ENCODE results near the gene IQSEC1.

Gene IQSEC1

DNA sequence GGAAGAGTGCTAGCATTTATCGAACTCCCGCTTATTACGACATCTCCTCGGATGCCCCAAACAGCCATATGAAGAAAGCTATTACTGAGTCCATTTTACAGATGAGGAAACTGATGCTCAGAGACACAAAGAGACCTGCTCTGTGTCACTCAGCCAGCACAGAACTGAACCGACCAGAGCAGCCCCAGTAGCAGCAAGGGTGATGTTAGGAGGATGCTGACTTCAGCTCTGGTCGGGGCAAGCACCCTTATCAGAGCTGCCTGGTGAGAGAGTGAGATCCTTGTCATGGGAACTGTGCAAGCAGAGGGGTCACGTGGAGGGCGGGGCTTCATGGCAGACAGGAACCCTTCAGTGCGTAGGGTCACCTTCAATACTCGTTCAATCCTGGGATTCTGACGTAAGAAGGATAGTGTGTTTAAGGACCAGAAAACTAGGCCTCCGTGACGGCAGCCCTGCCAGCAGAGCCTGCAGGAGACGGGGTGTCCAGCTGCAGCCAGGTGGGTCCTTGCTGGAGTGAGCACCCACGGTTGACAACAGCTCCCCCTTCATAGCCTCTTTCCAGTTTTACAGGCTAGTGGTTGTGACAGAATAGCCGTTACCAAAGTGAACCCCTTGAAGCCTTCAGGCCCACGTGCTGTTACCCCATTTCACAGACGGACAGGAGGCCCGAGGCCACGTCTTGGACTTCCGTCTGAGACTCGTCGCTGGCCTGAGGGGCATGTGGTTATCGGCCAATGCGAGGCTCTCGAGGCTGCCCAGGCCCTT, 12.0 kb upstream of the IQSEC1 start:
- DNase-seq: no peak

DNA sequence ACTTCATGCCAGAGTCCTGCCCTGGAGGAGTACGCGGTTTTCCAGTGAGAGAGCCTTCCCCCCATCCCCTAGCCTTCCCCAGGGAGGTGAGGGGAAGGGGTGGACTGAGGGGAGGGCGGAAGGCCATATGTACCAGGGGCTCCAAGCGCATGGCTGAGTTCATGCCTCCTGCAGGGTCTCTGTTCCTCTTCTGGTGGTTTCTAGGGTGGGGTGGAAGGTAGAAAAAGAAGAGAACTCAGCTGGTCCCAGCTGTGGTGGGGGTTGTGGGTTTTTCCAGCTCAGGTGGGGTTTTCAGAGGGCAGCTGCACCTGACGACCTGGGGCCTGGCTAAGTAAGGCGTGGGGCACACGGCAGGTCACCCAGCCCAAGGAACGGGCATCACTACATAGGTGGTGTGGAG, 10.7 kb upstream of the IQSEC1 start:
- DNase-seq: no peak

DNA sequence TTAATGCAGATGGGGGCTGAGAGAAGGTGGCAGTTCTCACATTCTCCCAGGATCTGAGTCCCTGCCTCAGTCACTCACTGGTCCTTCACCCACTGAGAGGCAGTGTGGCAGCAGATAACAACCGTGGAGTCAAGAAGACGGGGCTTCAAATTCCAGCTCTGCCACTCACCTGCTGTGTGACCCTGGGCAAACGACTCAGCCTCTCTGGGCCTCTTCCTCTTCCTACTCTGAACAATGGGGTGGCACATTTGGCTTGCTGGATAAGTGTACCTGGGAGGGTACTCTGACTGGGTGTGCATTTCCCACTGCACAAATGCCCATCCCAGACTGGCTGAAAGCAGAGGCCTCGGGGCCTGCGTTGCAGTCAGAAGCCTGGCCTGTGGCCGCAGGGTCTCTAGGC, 10.0 kb upstream of the IQSEC1 start:
- DNase-seq: no peak

DNA sequence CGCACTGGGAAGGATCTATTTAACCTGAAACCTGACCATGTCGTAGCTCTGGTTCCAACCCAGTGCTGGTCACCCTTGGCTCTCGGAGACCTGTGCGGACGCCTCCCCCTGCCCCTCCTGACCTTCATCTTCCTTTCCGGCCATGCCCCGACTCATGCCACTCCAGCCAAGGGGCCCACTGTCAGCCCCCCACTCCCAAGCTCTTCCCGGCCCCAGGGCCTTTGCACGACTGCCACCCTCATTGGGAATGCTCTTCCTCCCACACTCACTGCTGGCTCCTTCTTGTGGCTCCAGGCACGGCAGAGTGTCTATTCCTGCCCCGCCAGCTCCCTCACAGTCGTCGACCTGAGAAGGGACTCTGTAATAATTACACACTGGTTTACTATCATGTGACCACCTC, 9.4 kb upstream of the IQSEC1 start:
- no peak for DNase-seq

DNA sequence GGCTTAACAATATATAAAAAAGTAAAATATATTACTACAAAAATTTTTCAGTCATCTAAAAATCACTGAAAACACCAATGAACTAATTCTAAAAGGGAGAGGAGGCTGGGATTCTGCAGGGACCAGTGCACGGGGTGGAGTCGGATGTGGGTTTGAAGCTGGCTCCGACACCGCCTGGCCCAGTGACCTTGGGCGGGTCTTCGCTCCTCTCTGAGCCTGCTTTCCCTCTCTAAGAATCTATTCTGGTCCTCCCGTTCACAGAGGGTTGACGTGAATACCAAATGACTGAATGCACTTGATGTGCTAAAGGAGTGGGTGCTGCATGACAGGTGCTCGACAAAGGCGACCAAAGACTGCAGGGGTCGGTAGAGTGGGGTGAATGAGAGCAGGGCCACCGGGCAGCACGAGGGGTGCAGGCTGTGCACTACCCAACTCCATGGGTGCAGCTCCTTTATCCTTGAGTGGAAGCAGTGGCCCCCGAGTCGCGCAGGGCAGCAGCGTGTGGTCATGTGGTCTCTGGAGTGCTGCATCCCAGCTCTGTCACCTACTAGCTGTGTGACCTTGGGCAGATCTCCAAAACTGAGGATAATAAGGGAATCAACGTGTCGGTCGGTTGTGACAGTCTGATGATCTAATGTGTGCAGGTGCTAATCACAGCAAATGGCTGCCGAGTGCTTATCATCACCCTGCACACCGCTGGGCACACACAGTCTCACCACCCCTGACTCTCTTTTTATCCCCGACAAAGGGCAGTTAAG, 8.6 kb upstream of the IQSEC1 start:
- no peak for DNase-seq

DNA sequence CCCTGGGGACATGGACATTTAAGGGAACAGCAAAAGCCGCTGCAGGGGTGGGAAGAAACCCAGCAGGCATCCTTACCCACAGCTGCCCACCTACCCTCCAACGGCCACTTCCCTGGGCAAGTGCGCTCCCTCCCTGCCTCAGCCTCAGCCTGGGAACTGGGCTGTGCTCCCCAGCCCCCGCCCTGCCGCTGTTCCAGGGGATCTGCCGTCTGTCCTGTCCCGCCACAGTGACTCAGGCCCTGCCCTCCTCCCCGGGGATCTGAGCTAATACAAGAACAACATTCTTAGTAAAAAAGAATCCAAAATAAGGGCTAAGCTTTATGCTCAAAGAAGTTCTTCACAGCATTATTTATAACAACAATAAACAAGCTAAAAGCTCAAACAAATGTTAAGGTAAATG, 7.4 kb upstream of the IQSEC1 start:
- no peak for DNase-seq

DNA sequence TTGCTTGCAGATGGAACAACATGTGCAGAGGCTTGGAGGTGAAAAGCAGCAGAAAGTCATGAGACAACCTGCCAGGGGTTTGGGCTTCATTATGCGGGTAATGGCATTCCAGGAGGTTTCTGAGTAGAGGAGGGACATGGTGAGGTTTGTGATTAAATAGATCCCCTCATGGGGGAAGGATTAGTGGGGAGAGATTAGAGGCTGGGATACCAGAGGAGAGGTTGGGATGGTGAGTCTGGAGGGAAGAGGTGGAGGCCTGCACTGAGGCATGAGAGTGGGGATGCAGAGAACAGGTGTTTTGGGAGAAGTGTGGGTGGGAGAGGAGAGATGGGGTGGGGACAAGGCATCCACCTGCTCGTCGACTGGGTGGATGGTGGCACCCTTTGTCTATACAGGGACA, 6.8 kb upstream of the IQSEC1 start:
- DNase-seq: no peak

DNA sequence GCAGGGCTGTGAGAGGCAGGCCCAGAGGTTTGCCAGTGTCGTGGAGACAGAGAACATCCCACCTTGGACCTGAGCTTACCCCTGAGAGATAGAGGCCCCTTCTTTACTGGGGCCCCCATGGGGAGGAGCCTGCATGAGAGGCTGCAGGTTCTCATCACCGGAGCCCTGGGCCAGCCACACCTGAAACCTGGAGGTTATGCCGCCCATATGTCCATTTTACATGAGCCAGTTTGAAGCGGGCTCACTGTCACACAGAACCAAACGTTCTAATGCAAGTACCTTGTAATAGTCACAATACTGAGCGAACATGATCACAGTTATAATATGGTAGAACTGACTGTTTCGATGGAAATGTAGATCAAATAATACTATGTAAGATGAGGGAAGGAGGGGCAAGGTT, 6.3 kb upstream of the IQSEC1 start:
- DNase-seq: no peak

DNA sequence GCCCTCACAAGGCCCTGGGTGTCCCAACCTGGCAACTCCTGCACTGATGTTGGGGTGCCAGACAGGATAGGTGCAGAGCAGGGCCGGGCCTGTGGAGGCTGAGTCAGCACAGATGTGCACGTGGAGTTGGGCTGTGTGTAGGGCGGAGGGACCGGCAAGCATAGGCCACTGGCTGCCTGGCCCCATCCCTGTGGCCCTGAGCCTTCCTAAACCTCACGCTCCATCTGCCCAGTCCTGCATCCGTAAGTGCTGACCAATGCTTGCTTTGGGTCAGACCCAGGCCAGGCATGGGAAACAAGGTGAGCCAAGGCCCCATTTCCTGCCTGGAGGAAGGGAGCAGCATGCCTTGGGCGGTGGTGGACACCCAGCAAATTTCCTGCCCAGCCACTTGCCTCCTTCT, 5.8 kb upstream of the IQSEC1 start:
- no peak for DNase-seq

DNA sequence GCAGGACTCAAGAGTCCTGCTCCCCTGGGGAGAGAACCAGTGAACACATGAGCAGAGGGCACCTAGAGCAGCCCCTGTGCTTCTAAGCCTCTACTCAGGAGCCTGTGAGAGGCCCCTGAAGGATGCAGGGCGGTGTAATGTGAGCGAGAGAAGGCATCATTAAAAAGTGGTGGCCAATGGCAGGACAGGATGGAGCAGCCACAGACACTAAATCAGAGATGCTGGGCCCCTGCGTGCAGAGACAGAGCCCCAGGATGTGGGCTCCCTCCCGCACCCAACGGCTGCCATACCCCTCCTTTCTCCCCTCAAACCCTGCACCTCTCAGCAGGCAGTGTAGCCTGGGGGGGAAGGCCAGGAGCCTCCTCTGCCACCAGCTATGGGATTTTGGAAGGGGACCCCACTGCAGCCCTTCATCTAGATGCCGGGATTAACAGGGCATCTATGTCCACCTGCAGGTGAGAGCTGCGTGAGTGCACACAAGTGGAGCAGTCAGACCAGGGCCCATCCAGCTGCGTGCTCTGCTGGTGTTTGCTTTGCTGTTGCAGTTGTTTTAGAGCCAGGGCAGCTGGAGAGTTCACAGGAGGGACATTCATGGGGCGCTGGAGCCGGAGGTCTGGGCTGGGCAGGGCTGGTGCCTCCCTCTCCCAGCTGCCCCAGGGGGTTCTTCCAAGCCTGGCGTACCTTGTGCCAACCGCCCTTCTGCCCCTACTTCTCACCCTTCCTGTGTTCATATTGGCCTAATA, 5.1 kb upstream of the IQSEC1 start:
- DNase-seq: no peak

DNA sequence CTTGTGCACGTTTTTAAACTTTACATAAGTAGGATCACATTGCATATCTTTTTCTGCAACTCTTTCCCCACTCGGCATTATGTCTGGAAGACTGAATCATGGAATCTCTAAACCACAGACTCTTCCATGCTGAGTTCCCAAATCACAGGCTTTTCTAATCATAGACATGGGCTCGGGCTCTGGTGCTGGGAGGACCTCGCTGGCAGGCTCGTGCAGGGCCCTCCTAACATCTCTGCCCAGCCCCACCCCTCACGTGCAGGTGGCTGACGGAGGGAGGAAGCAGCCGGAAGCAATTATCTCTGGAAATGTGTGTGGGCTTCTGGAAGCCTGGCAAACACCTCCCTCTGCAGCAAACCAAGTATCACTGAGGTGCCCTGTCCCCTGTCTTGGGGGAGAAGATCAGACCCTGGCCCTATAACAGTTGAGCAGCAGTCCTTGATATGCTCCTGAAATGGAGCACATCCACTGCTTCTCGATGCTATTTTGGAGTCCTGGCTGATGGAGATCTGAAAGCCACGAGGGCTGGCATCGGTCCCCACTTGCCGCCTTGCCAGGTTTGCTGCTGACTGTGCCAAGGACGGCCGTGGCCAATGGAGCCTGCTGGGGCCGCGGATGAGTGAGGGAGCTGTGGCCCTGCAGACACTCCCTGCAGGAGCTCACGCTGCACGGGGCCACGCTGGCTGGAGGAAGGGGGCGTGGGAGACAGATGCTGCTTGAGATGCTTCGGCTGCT, 4.4 kb upstream of the IQSEC1 start:
- no peak for DNase-seq

DNA sequence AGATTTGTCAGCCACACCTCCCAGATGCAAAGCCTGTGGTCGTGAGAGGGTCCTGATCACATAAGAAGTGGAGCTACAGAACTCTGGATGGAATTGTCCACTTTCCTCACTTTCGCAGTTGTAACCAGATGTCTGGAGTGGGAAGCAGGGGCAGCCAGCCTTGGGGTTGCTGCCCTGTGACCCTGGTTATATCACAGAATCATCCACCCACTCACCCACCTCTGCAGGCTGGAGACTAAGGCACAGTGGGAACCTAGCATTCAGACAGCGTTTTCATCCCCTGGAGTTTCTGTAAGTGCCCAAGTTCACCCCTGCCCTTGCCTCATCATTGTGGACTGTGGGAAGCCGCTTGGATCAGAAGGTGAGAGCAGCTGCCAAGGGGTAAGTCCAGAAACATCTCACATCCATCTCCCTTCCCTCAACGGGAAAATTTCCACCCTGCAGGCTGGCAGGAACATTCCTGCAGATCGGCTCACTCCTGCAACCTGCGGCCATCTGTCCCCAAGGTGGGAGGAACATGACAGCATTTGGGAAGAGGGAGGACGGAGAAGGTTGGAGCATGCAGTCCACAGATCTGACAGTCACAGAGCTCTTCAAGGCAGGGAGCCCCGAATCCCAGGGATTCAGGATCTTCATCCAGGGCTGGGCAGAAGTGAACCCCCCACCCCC, 2.9 kb upstream of the IQSEC1 start:
- no peak for DNase-seq

DNA sequence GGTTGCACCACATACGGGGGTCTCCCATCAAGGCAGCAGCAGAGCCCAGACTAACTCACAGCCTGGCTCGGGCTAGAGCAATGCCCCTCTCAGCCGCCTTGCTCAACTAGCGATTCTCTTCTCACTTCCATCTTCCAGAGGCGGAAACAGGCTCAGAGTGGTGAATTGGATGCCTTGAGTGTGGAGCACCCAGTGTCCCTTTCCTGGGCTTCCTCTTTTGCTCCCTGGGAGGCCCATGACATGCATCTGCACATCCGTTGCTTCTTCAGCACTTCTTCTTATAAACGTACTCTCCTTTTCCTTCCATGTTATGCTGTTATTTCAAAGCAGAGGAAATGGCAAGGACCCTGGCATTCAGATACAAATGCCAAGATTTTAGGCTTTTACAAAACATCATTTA, 2.1 kb upstream of the IQSEC1 start:
- DNase-seq: no peak

DNA sequence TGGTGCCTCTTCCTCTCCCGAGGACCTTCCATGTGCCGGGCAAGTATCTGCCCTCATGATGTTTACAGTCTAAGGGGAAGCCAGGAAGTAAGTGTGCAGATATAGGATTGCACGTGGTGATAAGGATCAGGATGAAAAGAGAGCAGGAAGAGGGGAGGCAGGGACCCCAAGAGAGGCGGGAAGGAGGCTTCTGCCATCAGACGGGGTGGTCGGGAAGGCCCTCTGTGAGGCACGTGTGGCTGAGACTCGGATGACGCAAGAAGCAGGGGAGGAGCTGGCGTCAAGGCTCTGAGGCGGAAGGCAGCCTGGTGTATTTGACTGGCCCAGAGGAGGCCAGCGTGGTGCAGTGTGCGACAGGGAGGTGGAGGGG, 762 bp upstream of the IQSEC1 start:
- no peak for DNase-seq

DNA sequence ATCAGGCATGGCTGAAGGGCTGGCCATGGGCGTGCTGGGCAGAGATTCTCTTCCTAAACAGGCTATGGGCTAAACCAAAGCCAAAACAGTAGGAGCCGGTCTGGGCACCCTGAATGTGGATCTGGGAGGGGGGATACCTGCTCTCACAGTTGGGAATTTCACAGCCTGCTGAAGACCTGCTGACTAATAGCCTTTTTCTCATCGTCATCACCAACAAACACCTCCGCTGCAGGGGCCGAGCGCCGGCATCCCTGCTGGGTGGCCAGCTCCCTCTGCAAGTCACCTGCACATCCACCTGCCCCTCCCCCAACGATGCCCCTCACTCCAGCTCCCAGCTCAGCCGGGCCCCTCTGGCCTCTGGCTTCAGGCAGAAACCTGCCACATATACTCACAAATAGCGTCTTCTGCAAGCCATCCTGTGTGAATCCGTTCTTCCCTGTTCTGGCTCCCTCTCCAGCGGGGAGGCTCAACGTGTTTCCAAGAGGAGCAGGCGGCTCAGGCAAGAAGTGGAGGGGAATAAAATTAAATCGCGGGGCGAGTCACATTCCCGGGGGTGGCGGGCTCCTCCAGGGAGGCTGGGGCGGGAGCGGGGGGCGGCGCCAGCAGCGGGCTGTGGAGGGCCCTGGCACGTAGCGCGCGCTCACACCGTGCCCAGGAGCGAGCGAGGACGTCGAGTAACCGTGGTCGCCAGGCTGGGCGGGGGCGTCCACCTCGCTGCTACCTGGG, 466 bp downstream of the IQSEC1 start:
- DNase-seq: no peak

DNA sequence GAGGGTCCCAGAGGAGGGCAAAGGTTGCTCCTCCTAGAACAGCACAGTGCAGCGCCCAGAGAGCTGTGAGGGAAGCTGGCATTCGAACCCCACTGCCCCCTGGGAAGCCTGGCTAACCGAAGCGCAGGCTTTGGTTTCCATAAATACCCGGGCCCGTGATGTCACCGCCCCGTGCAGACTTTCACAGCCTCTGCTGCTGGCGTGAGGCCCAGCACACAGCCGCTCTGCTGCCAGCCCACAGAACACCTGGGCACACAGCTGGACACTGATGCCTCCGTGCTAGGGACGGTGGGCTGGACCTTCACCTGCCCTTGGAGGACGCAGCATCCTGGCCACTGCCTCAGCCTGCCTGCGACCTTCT, 1.0 kb downstream of the IQSEC1 start:
- DNase-seq: no peak

DNA sequence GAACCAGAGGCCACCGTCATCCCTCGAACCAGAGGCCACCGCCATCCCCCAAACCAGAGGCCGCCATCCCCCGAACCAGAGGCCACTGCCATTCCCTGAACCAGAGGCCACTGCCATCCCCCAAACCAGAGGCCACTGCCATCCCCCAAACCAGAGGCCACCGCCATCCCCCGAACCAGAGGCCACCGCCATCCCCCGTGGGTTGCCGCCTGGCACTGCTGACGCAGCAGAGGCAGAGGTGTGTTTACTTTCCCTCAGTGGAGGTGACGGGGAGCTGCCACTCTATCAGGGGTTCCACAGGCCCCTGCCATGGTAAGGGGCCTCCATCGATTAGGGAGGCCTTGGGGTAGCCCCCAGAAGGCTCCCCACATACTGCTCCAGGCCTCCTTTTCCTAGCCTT, 1.5 kb downstream of the IQSEC1 start:
- DNase-seq: no peak

DNA sequence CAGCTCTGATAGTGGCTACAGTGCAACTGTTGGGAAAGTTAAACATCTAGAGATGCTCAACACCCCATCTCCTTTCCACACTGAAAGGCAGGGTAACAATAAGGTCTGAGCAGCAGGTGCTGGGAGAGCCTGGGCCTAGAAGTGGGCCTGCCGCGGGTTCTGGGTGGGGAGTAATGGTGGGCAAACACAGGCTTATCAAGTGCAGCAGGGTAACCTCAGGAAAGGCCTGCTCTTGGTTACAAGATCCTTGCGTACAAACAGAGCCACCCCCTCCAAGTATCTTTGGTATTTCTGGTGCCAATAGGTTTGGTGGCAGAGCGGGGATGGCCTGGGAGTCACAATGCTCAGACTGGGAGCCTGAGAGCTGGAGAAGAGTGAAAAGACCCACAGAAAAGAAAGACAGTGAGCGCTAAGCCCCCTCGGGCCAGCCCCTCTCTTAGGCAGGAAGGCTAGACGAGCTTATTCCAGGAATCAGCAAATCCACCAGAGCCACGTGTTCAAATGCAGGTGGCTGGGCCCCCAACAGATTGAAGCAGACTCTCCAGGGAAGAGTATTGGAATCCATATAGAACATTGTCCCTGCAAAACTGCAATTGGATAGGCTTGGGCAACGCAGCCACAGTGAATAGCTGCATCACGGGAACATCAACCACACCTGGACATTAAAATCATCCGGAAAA, 2.7 kb downstream of the IQSEC1 start:
- no peak for DNase-seq

DNA sequence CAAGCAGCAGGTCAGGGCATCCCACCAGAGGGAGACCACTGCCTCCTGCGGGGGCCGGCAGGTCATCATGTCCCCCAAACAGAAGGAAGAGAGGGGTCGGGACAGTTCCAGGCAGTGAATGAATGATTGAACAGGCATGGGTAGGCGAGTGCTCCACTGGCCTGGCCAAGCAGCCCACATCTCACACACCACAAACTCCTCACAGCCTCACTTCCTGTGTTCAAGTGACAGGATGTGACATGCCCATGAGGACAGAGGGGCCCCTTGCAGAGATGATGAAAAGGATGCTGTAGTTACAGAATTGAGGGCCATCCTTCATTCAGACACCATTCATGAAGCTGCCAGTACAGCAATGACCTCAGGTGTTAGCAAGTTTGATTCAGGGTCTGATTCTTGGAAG, 3.7 kb downstream of the IQSEC1 start:
- peak in 4 of 6 experiments; percentile 11 to 50 (median 32) for DNase-seq

DNA sequence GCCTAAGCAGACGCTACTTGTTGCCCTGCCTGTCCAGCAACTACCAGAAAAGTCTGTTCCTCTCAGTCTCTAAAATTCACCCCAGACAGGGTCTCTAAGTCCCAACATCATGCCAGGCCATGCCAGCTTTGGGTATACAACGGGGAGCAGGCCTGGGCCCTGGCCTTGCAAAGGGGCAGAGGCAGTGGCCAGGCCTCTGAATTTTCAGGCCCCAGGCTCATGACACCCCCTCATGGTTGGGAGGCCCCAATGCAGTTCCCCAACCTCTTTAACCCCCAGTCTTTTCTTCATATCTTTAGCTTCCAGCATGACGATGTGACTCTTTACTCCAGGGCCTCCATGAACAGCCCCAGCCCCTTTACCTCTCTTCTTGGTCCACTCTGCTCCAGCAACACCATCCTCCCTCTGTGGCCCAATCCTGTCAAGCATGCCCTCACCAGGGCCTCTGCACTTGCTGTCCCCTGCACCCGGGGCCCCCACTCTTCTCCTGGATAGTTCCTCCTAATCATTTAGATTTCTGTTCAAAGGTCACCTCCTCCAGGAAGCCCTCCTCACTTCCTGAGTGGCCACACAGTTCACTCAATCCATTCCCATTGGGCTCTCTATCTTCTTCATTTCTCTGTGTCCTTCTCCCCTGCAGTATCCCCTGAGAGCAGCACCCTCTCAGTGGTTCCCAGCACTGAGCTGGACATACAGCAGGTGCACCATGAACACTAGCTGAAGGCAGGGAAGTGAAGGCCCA, 4.8 kb downstream of the IQSEC1 start:
- no peak for DNase-seq

DNA sequence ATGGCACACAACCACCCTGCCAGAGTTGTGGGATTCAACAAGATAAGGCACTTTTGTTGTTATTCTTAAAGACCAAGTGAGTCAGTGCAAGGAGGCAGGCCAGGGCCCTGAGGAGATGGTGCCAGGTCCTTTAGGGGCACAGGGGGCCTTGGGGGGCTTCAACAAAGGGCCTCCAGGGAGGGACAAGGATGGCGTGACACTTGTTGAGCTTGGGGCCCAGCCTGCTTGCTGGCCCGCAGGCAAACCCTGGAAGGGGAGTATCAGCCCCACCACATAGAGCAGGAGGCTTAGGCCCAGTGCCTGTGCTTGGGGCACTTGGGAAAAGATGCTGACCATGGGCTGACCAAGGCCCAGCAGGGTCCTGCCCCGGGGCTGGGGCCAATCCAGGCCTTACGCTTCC, 5.5 kb downstream of the IQSEC1 start:
- no peak for DNase-seq
